CD4-positive, alpha-beta T cell treated with Interleukin-1 beta for 1 hour (primary cell): ENCODE data around the gene MLN.

Experiments
- DNase-seq, 2 donors: peaks; one replicate each; pipeline ENCODE4 v3.0.0-alpha.2; 2020 to 2022

MLN gene

GRCh38 chr6:33787954-33788693, 15.7 kb downstream of the MLN start:
- peak; percentile 64 to 68 for DNase-seq

DNA sequence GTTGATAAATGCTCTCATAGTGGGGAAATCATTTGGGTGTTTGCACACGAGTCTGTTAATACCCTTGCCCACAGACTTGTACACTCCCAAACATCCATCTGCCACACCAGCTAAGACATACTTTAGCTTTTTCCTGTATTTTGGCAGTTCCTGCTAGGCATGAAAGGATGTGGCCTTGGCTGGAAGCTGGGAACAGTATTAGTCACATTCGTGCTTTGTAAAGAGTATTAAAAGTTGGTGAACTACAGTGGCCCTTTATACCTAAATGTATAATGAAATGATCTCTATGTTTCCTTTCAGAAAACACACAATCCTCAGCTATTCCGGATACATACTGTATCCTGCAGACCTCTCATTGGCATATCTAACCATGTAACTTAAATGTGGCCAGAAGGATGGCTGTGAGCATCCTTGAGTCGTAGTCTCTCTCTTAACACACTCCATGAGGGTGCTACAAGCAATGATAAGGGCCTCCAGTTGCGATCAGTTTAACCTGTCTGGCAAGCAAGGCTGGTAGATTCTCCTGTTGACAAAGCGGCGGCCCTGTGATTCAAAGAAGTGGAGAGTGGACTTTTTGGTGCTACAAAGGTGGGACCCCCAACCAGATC, 16.4 kb downstream of the MLN start:
- DNase-seq, result no peak

GRCh38 chr6:33786736-33787135, 17.1 kb downstream of the MLN start:
- DNase-seq, result no peak

GRCh38 chr6:33785778-33786177, 18.0 kb downstream of the MLN start:
- DNase-seq, result no peak

DNA sequence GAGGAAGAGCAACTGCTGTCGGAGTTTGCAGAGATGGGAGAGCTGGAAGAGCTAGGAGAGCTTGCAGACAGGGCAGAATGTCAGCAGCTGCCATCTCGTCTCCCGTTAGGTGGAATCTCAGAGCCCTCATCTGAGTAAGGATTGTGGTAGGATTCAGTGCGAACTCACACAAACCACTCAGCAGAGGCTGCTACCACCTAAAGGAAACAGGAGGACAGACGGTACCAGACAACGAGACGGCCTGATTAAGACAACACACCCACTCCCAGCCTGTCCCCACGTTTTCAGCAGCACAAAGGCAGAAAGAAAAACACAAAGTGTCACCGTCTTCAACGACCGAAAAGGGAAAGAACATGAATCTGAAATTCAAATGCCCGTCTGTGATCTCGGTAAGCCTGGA, 19.0 kb downstream of the MLN start:
- no peak for DNase-seq

GRCh38 chr6:33783781-33784520, 19.9 kb downstream of the MLN start:
- no peak for DNase-seq

- no peak for DNase-seq
Observed at GRCh38 chr6:33782561-33782960, 21.2 kb downstream of the MLN start.

DNA sequence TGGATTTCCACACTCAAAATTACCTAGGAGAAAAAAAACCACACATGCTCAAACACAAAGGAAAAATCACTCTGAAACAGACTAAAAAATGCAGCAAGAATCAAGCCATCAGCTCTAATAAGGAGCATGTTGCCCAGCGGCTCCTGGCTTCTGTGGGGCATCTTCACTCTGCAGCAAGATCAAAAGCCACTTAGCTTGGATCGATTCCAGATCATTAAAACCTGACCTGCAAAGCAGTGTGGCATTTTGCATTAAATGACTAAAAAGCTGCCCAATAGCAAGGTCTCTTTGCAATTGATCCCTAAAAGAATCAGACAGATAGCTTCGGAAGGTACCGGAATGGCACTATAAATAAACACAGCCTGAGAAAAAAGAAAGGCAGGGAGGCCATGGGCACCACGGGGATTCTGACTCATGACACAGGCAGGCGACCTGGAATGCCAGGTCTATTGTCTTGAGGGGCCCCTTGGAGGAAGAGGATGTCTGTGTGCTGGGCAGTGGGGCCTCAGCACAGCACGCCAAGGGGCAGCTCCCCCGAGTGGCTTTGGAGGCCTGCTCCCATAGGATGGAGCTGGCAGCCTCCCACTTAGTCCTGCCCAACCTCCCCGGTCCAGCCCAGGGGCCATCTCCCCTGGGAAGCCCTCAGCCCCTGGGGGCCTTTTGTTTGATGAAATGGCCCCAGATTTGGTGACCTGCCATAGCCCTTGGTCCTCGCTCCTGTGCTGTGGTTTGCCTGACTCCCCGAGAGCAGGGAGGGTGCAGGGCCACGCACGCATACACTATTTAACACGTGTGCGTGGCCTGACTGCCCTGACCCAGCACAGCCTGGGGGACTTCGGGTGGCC, 22.4 kb downstream of the MLN start:
- no peak for DNase-seq

- no peak for DNase-seq
Observed at GRCh38 chr6:33779895-33780294, 23.9 kb downstream of the MLN start.

- no peak for DNase-seq
Observed at GRCh38 chr6:33779290-33779689, 24.5 kb downstream of the MLN start.

- no peak for DNase-seq
Observed at GRCh38 chr6:33778444-33779121, 25.2 kb downstream of the MLN start.

DNA sequence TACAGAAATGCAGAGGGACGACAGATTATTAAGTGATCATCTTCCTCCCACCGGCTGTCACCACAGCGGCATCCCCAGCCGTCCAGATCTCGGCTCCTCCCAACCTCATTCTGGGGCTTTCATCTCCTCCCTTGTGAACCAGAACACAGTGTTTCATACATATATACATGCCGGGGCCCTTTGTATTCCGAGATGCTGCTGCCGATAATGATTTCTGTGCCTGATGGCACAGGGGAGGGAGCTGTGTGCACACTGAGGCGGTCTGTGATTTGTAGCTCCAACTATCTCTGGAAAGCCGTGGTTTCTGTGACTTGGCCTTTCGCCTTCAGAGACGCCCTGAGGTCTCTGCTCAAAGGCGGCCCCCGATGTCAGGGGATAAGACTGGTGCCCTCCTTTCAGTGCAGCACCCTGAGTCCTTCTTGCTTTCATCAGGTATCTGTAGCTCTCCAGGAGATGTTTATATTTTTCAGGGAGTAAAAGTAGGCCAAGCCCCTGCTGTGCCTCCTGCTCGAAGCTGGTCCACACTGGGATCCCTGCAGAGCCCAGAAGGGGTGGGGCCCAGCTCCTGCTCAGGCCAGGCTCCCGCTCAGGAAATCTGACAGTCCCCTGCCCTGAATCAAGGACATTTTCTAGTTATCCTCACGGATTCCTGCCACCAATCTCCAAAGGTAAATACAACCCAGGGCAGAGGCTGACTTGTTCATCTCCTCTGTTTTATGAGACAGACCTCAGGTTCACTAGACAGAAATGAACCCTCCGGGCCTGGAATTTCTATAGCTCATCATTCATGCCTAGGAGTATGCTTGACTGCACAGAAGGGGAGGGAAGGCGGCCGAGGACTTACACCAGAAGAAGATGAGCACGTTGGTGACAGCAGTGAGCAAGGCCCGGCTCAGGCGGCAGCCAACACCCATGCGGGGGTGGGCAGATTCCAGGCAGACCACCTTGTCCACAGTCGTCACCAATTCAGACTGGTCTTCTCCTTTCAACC, 26.1 kb downstream of the MLN start:
- no peak for DNase-seq

DNA sequence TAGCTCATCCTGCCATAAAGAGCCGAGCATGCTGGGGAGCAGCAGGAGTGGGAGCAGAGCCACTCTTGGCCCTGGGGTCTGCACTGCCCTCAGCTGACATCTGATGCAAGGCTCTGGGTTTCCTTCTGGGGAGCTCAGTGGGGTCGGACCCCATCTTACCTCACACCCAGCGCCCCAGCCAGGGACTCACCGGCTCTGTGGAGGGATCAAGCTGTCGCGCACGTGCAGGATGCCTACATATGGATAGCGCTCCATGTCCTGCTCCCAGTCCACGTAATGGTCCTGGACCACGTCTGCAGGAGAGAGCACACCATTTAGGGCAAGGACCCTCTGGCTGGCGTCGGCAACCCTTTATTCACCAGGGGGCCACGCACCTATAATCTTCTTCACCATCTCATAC, 27.0 kb downstream of the MLN start:
- no peak for DNase-seq

GRCh38 chr6:33776186-33776585, 27.6 kb downstream of the MLN start:
- no peak for DNase-seq

DNA sequence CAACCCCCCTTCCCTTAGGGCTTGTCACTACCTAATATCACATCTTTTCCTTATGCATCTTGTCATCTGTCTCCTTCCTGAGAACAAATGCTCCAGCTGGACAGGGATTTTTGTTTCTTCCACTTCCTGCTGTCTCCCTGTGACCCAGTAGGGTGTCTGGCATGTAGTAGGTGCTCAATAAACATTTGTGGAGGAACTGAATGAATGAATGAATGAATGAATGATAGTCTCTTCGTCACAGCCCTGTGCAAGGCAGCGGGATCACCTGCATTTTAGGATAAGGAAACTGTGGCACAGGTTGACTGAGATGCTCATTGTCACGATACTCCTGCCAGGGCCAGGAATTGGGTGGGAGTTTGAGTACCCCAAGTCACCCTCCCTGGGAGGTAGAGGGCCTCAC, 29.0 kb downstream of the MLN start:
- DNase-seq, result no peak

GRCh38 chr6:33772902-33773472, 30.8 kb downstream of the MLN start:
- DNase-seq, result no peak

- DNase-seq, result no peak
Observed at GRCh38 chr6:33772082-33772830, 31.5 kb downstream of the MLN start.

DNA sequence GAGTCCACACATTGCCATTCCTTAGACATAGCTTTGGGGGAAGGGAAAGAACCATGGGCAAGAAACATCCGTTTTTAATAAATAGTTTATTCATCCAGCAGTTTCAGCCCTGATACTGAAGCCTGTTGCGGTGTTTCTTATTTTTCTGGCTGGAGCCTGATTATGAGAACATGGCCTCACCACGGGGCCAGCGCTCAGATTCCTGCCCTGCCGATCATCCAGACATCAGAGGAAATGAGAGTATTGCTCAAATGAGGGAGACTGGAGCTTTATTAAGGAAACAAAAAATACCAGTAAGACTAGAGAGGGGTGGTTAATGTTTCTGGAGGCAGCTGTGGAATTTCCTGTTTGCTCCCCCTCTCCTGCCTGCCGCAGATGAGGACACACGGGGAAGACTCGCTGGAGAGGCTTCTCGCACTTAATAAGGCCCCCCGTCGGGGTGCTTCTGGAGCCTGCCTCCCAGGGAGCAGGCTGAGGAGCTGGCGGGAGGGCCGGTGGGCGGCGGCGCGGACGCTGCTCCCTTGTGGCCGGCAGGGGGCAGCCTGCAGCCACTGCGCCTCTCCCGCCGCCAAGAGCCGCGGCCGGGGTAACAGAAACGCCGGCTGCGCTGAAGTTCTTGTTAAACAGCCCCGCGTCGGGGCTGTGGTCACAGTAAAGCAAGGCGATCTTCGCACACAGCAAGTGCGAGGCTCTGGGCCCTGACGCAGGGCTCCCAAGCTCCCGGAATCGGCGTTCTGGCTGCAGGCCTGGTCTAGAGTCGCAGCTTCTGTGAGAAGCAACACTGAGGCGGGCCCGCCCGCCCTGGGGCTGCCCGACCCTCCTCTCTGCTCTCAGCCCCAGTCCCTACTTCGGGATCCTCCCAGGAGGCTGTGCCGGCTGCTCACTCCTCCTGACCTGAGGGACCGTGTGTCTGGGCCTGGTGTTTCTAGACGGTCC, 32.4 kb downstream of the MLN start:
- DNase-seq, result peak; percentile 59 to 66

GRCh38 chr6:33770833-33771145, 33.0 kb downstream of the MLN start:
- no peak for DNase-seq
